ENCODE measurements around the gene CCL19.

The CCL19 gene

DNA sequence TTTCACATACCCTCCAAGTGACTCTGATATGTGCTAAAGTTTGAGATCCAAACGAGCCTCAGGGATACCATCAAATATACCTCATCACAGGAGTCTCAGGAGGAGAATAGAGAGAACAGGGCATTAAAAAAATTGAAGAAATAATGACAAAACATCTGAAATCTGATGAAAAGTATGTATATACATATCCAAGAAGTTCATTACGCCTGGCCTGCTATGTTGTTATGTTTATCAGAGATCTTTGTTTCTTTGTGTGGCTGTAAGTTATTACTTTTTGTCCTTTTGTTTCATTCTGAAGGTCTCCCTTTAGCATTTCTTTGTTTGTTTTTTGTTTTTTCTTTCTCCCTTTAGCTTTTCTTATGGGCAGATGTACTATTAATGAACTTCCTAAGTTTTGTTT lies 2.5 kb upstream of the CCL19 start:
- DNase-seq, result no peak

DNA sequence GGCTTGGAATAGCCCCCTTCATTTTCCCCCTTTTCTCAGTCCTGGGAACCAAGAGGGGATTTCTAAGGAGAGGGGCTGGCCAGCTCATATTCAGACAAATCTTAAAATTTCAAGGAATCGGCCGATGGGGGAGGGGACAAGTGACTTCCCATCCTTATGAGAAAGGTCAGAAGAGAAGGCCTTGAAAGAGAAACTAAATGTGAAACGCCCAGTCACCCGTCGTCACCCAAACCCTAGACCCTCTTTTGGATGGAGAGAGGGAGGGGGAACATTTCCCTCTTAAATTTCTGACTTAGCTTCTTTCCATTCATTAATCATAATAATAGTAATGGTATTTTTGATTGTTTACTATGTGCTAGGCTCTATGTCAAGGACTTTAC lies 850 bp upstream of the CCL19 start:
- DNase-seq, result no peak

DNA sequence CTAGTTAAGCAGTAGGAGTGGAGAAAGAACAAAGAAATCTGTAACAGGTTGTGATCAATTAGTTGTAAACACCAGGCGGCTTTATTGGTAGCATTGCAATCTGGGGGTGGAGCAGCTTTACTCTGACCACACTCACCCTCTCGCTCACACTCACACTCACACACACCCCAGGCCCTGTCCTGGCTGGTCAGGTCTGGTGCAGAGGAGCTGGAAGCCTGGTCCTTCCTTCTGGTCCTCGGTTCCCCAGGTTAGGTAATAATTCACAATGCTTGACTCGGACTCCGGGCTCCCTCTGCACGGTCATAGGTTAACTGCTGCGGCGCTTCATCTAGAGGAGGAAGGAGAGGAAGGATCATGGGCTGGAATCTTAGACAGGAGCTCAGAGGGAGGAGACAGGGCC lies 1.6 kb downstream of the CCL19 start:
- no peak for DNase-seq

GRCh38 chr9:34689116-34689470 lies 2.0 kb downstream of the CCL19 start:
- no peak for DNase-seq

DNA sequence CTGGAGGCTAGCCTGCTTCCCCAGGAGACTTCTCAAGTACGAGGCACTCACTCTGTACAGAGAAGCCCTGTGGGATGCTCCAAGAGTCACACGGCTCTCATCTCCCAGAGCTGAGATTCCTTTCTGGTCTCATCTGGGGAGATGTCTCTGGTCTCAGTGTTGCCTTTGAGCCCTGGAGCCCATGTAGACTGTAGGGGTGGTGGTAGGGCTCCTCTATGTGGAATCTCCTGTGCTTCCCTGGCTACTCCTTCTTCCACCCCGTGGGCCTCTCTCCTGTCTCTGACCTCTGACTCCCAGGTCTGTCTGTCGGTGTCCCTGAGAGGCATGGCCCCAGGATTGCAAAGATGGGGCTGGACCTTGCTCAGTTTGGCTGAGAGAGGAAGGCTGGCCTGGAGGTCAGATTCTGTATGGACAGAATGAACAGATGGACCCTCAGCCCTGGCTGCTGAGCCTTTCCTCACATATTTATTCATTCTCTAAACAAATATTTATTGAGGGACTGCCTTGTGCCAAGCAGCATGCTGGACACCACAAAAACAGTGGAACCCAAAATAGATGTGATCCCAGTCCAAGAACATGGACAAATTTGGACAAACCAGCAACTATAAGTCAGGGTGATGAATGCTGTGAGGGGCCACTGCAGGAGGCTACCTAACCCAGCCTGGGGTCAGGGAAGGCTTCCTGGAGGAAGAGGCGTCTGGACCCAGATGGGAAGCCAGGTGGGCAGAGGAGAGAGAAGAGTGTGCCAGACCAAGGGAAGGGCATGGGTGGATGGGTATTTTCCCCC lies 2.6 kb downstream of the CCL19 start:
- no peak for DNase-seq

DNA sequence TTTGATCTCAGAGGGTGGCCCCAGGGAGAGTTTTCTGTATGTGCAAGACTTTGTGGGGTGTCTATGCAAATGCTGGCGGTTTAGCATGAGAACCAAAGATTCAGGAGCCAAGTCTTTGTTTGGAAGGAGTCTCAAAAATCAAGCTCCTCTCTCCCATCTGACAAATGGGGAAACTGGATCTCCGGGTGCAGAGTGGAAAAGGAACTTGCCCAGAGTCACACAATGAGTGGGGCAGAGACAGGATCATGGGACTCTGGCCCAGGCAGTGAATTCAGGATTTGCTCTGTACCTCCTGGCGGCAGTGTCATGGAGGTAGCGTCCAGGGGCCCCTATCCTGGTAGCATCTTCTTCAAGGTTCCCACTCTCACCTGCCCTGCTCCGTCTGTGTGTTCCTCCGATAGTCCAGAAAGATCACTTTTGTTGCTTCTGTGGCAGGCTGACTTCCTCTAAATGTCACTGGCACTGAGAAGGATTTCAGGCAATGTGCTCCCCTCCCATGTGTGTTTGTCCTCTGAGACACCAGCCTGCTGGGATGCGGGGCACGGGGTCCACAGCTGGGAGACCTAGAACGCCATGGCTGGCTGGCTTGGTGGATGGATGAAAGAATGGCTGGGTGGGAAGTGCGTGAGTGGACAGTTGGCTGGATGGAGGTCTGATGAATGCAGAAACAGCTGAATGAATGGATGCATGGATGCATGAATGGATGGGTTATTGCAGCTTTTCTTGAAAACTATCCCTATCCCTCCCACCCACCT lies 3.6 kb downstream of the CCL19 start:
- DNase-seq, result no peak

DNA sequence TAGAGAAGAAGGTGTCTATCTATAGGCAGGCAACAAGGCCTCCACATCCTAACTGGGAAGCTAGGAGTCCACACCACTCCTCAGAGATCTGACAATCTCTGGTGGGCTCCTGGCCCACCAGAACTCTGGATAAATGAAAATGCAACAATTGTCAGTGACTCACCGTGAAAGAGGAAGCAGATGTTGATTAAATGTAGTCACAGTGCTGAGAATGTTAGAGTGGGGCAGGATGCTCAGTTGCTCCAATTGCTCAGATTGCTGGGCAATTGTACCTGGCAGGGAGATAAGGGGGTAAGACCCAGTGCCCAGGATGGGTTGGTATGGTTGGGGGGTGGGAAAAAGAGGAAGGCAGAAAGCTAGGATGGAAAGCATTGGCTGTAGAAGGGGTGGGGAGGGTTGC lies 4.3 kb downstream of the CCL19 start:
- DNase-seq, result no peak

DNA sequence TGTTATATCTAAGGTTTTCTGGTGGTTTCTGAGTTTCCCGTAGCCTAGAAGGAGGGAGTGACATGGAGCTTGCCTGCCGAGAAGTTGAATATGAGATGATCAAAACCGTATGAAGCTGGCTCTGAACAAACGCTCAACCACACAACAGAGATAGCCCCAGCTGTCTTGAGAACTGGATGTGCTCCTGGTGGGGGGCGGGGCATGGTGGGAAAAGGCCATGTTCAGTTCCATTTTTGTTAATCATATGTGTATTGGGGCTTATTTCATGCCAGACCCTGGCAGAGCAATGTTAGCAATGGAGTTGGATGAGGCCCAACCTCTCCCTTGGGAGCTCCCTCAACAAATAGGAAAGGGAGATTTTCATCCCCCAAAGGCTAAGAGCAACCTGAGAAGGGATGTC lies 4.8 kb downstream of the CCL19 start:
- DNase-seq, result no peak

- no peak for DNase-seq
Observed at GRCh38 chr9:34685591-34685990, 5.5 kb downstream of the CCL19 start.

- no peak for DNase-seq
Observed at GRCh38 chr9:34684816-34685215, 6.3 kb downstream of the CCL19 start.

DNA sequence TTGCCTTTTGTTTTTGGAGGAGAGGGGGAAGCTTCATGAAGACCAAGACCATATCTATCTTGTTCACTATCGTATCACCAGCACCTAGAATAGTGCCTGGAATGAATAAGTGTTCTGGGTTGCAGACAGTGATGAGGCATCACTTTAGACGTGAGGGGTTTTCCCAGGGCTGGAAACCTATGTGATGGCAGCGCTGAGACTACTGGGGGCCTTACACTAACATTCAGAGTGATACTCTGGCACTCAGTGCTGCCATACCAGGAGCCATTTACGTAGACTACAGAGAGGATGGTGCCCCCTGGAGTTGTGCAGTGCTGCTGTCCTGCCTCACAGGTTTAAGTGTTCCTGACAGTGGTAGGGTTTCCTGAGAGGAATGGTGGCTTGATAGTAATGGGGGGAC lies 6.9 kb downstream of the CCL19 start:
- no peak for DNase-seq

- DNase-seq, result no peak
Observed at GRCh38 chr9:34675869-34676268, 15.2 kb downstream of the CCL19 start.

DNA sequence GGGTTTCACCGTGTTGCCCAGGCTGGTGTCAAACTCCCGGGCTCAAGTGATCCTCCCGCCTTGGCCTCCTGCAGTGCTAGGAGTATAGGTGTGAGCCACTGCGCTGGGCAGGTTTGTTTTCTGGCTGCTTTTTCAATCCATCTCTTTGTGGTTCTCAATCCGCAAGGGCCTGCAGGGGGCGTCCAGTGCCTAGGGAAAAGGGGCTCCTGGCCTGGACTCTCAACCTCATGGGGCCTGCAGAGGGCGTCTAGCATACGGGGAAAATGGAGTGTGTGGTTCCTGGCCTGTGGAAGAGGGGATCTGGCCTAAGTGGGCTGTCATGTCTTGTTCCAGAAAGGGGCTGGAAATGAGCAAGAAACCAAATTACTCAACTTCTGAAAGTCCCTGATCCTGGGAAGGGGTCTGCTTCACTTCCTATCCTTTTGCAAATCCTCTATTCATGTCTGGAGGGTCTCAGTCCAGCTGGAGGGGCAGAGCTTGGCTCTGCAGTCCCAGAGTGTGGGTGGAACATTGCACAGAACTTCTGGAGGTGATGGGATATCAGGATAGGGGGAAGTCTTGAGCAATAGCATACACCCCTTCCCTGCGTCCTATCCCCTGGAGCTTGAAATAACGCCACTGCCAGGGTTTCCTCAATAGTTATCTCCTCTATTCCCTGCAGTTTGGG lies 15.9 kb downstream of the CCL19 start:
- no peak for DNase-seq

GRCh38 chr9:34674440-34674839 lies 16.6 kb downstream of the CCL19 start:
- no peak for DNase-seq

GRCh38 chr9:34671307-34671706 lies 19.8 kb downstream of the CCL19 start:
- DNase-seq, result no peak

DNA sequence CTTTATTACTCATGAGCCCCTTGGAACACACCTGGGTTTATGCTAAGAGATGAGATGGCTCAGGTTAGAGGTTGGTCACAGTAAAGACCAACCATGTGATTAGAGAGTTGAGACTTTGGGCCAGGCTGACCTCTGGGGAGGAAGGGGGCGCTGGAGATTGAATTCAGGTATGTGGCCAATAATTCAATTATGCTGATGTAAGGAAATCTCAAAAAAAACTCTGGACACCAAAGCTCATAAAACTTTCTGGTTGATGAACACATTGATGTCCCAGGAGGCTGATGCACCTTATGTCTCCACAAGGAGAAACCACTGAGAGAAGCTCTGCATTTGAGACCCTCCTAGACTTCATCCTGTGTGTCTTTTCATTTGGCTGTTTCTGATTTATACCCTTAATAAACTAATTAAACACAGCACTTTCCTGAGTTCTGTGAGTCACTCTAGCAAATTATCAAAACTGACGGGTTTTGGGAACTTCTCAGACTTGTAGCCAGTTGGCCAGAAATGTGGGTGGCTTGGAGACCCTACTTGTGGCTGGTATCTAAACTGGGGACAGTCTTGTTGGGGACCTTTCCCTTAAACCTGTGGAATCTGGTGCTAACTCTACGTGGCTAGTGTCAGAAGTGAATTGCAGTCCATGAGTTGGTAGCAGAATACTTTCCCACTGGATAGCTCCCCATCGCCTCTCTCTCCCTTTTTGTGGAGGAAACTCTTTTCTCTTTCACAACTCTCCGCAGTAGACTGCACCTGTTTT lies 21.1 kb downstream of the CCL19 start:
- no peak for DNase-seq

- DNase-seq, result peak; percentile 91
Observed at GRCh38 chr9:34665381-34666250, 25.5 kb downstream of the CCL19 start.

GRCh38 chr9:34665067-34665380 lies 26.1 kb downstream of the CCL19 start:
- DNase-seq, result no peak

DNA sequence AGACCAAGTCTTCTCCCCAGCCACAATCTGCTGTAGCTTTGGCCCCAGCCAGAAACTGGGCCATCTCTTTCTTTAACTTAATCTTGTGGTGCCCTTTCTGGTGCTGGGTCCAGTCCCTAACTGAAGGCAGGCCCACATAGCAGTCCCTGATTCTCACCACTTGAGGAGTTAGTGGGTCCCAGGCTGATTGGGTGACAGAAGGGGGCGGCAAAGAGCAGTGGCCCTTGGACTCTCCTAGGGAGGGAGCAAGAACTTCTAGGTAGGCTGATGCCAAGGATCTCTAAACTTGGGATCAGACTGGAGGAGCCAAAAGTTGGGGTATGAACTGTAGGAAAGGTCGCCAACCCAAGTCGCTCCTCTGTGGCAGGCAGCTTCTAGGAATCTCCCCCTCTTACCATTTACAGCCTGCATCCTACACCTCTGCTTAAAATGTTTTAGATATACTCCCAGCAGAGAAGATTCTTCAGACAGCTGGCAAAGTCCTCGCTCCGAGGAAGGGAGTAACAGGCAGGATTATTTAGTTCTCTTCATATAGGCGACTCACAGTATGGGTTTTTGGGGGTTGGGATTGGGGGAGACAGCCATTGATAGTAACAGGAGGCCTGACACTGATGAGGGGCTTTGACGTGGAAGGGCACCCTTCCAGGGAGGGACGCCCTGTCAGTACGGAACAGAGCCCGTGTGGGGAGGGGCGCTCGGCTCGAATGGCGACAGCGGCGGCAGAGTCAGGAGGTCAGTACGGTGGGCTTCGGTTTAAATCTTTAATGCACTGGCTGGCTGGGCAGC lies 26.6 kb downstream of the CCL19 start:
- DNase-seq, result no peak

DNA sequence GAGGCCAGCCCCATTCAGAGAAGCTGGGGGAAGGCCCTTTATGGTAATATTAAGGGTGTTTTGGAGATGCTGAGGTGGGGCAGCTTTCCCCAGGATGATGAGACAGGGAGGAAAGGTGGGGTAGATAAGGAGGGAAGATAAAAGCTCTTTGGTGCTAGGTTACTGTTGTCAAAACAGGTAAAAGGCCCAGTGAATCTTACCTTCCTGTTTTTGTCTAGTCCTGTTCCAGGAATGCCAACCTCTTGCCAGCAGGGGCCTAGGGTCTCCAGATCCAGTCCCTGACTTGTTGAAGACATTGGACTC lies 27.8 kb downstream of the CCL19 start:
- no peak for DNase-seq

DNA sequence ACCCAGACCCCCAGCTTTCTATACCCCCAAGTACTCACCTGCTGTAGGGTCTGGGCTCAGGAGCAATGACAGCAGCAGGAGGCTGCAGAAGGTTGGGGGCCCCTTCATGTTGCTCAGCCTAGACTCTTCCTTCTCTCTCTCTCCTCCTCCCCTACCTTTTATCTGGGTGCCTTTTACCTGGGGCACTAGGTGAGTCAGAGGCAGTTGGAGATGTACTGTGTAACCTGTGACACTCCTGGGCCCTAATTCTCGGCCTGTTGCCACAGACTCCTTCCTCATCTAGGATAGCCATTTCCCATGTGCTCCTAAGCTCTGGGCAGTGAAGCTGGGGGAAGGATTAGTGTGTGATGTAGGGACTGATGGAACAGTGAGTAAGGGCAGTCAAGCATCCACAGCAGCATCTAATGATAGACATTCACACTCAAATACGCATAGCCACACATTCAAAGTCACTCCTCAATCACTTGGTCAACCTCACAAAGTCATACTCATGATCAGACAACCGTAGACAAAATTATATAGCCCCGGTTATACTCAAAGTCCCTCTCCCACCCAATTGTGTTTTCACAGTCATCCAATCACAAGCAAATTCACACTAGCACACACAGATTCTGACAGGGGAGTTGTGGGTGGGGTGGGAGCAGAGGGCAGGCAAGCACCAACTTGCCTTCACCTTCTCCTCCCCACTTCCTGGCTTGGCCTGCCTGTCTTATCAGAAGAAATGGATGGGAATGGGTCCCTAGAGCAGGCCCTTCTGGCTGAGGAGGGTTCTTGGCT lies 28.4 kb downstream of the CCL19 start, which contains the start of gene CCL27:
CCL27 (minus strand) TSS at position 132 of the 777 bp plus-strand sequence; CDS start at position 108, 24 bp downstream.
- no peak for DNase-seq

Data from NCI-H1048 (cell line).